ENCODE measurements around the gene TOP3B. TPM values are rescaled to one million over a fixed set of nuclear protein-coding genes. Genes with fewer than 3 reads are reported as not detected.

Gene TOP3B
- polyA plus RNA-seq, 1 donor from 2014 or later: 33.7 TPM

- Histone ChIP-seq H3F3A (ENCODE audit: insufficient read depth, low read length, poor library complexity, severe bottlenecking) (no peaks in the 10 kb centered on the region), H3K4me2 (ENCODE audit: low read length) (no peak overlapping the region), H3K36me3 (ENCODE audit: insufficient read depth, low read length) (no peaks in the 10 kb centered on the region), H4K20me1 (ENCODE audit: insufficient read depth) (no peaks in the 10 kb centered on the region), H2AFZ (ENCODE audit: low read depth, low read length) (no peak overlapping the region), H3K27ac (ENCODE audit: low read length) (no peak overlapping the region), H3K79me2 (replicated peaks; ENCODE audit: insufficient read depth, low read length) (no peaks in the 10 kb centered on the region), H3K9me2 (ENCODE audit: insufficient read depth, low read length) (no peaks in the 10 kb centered on the region), H3K27me3 (ENCODE audit: insufficient read depth, low read depth, low read length) (no peaks in the 10 kb centered on the region), H3K9ac (ENCODE audit: low read length) (no peak overlapping the region), H3K9me3 (ENCODE audit: low read length) (no peaks in the 10 kb centered on the region), H3K4me3 (ENCODE audit: low read length) (no peak overlapping the region)
- TF ChIP-seq POLR2AphosphoS5 (IDR thresholded peaks at IDR 0.05): no peak
- no peak for TF ChIP-seq MXI1 (conservative IDR thresholded peaks at IDR 0.05; ENCODE audit: poor library complexity, severe bottlenecking)
- TF ChIP-seq CTCF (IDR thresholded peaks at IDR 0.05; ENCODE audit: poor library complexity, severe bottlenecking): no peak
- TF ChIP-seq SMC3 (conservative IDR thresholded peaks at IDR 0.05; ENCODE audit: poor library complexity): no peak
- TF ChIP-seq EP300 (conservative IDR thresholded peaks at IDR 0.05; ENCODE audit: poor library complexity, severe bottlenecking): no peak
- TF ChIP-seq RAD21 (conservative IDR thresholded peaks at IDR 0.05): no peak
- TF ChIP-seq TAF1 (IDR thresholded peaks at IDR 0.05; ENCODE audit: low read depth): no peak
- TF ChIP-seq EZH2 (IDR thresholded peaks at IDR 0.05; ENCODE audit: borderline replicate concordance, insufficient read depth, low read length, poor library complexity, severe bottlenecking): no peak
- TF ChIP-seq REST (IDR thresholded peaks at IDR 0.05; ENCODE audit: borderline replicate concordance): no peak
Observed at GRCh38 chr22:21961886-21962654, 20.5 kb downstream of the TOP3B start.

- Histone ChIP-seq H3K27ac (ENCODE audit: low read length) (no peak overlapping the region), H3K36me3 (ENCODE audit: insufficient read depth, low read length) (no peaks in the 10 kb centered on the region)
- no peak for TF ChIP-seq SMC3 (conservative IDR thresholded peaks at IDR 0.05; ENCODE audit: poor library complexity)
- no peak for TF ChIP-seq POLR2AphosphoS5 (IDR thresholded peaks at IDR 0.05)
- TF ChIP-seq RAD21 (conservative IDR thresholded peaks at IDR 0.05): no peak
- no peak for TF ChIP-seq MXI1 (conservative IDR thresholded peaks at IDR 0.05; ENCODE audit: poor library complexity, severe bottlenecking)
- no peak for TF ChIP-seq TAF1 (IDR thresholded peaks at IDR 0.05; ENCODE audit: low read depth)
- no peak for TF ChIP-seq EZH2 (IDR thresholded peaks at IDR 0.05; ENCODE audit: borderline replicate concordance, insufficient read depth, low read length, poor library complexity, severe bottlenecking)
- no peak for TF ChIP-seq EP300 (conservative IDR thresholded peaks at IDR 0.05; ENCODE audit: poor library complexity, severe bottlenecking)
- TF ChIP-seq REST (IDR thresholded peaks at IDR 0.05; ENCODE audit: borderline replicate concordance): no peak
- no peak for TF ChIP-seq CTCF (IDR thresholded peaks at IDR 0.05; ENCODE audit: poor library complexity, severe bottlenecking)
Observed at GRCh38 chr22:21961127-21961867, 21.3 kb downstream of the TOP3B start.

More at GRCh38 chr22:21961127-21961867, 21.3 kb downstream of the TOP3B start:
- Histone ChIP-seq H3K9me3 (ENCODE audit: low read length) (no peaks in the 10 kb centered on the region), H3F3A (ENCODE audit: insufficient read depth, low read length, poor library complexity, severe bottlenecking) (no peaks in the 10 kb centered on the region), H3K9ac (ENCODE audit: low read length) (no peak overlapping the region), H3K4me3 (ENCODE audit: low read length) (no peak overlapping the region), H2AFZ (ENCODE audit: low read depth, low read length) (no peak overlapping the region), H3K4me2 (ENCODE audit: low read length) (no peak overlapping the region), H4K20me1 (ENCODE audit: insufficient read depth) (no peaks in the 10 kb centered on the region), H3K27me3 (ENCODE audit: insufficient read depth, low read depth, low read length) (no peaks in the 10 kb centered on the region), H3K9me2 (ENCODE audit: insufficient read depth, low read length) (no peaks in the 10 kb centered on the region), H3K79me2 (replicated peaks; ENCODE audit: insufficient read depth, low read length) (no peaks in the 10 kb centered on the region)

Measured in neural cell (in vitro differentiated cells).